Ascending aorta (tissue), 2 donors: ENCODE data around the gene SUCO. TPM values are rescaled to one million over a fixed set of nuclear protein-coding genes. Genes with fewer than 3 reads are reported as not detected.
A peak's percentile ranks its signal among the peaks of the same experiment; 100 is the strongest.

ENCODE experiments used
- DNase-seq, 2 donors: peaks; one replicate each; pipeline ENCODE4 v3.0.0-alpha.2; 2019; ENCODE audit warnings: low spot score in 2 of 2
- H3K27ac ChIP-seq, 2 donors: fragments of 200-600 bp; sonication (generic); one replicate each; pipeline ENCODE4 v1.5.1; 2016 to 2017; ENCODE audit warnings: mild to moderate bottlenecking in 1 of 2
- H3K27me3 ChIP-seq: fragments of 200-600 bp; sonication (generic); one replicate; pipeline ENCODE4 v1.5.1; 2017
- H3K36me3 ChIP-seq, 2 donors: fragments of 200-600 bp; sonication (generic); one replicate each; pipeline ENCODE4 v1.5.1; 2016
- H3K4me1 ChIP-seq, 2 donors: fragments of 200-600 bp; sonication (generic); one replicate each; pipeline ENCODE4 v1.5.1; 2016 to 2017; ENCODE audit warnings: mild to moderate bottlenecking in 1 of 2
- H3K4me3 ChIP-seq, 2 donors: fragments of 200-600 bp; sonication (generic); one replicate each; pipeline ENCODE4 v1.5.1; 2016 to 2017; ENCODE audit warnings: mild to moderate bottlenecking in 1 of 2
- H3K9me3 ChIP-seq, 2 donors: fragments of 200-600 bp; sonication (generic); one replicate each; pipeline ENCODE4 v1.5.1; 2016
- CTCF ChIP-seq, 3 experiments: fragments of 200-600 bp in 2 of 3; fragments of 450-650 bp in 1 of 3; sonication (generic) in 2 of 3; IDR thresholded peaks; one replicate each; pipeline ENCODE4 v1.5.1; 2016 to 2019; ENCODE audit warnings: antibody characterized with exemption in 3 of 3, mild to moderate bottlenecking in 1 of 3, moderate library complexity in 1 of 3
- intact Hi-C: fragments of 100-400 bp; cut with DNase I; formaldehyde crosslinking; loops from one replicate; pipeline ENCODE4 v1.15.1; 2023
- total RNA-seq: library from RNA; depleted of rRNA; stranded (reverse); fragments of >200 nt; gene quantifications from one replicate; pipeline ENCODE4 v1.1.0, GENCODE V29; 2016

SUCO gene
- total RNA-seq, 1 donor from 2014 or later = 7.8 TPM

- DNase-seq = no peak
- H3K4me3 ChIP-seq = no peak overlapping the region
- no peaks in the 10 kb centered on the region for H3K36me3 ChIP-seq
- no peaks in the 10 kb centered on the region for H3K4me1 ChIP-seq
- no peak overlapping the region for H3K27ac ChIP-seq
- H3K27me3 ChIP-seq = no peaks in the 10 kb centered on the region
- intact Hi-C loops = no loop called here
- H3K9me3 ChIP-seq = no peaks in the 10 kb centered on the region
- no peak for TF ChIP-seq CTCF (IDR thresholded peaks at IDR 0.05)
These were observed 36.3 kb upstream of the SUCO start for GRCh38 chr1:172496678-172497077.

- Histone ChIP-seq H3K9me3 (no peaks in the 10 kb centered on the region), H3K4me1 (no peaks in the 10 kb centered on the region), H3K36me3 (no peaks in the 10 kb centered on the region), H3K27ac (no peak overlapping the region), H3K4me3 (peak overlapping the region in 1 of 2 donors; percentile 1), H3K27me3 (no peaks in the 10 kb centered on the region)
- DNase-seq = no peak
- intact Hi-C loops = no loop called here
- TF ChIP-seq CTCF (IDR thresholded peaks at IDR 0.05) = no peak
These were observed 35.7 kb upstream of the SUCO start for GRCh38 chr1:172497230-172497629.

GRCh38 chr1:172498857-172499256, 34.1 kb upstream of the SUCO start:
- Histone ChIP-seq H3K27ac (no peak overlapping the region), H3K9me3 (no peaks in the 10 kb centered on the region), H3K4me1 (no peaks in the 10 kb centered on the region), H3K27me3 (no peaks in the 10 kb centered on the region), H3K4me3 (no peak overlapping the region), H3K36me3 (no peaks in the 10 kb centered on the region)
- no peak for TF ChIP-seq CTCF (IDR thresholded peaks at IDR 0.05)
- DNase-seq = no peak
- intact Hi-C loops = no loop called here

- DNase-seq = no peak
- no peak for TF ChIP-seq CTCF (IDR thresholded peaks at IDR 0.05)
- Histone ChIP-seq H3K4me3 (no peak overlapping the region), H3K36me3 (no peaks in the 10 kb centered on the region), H3K4me1 (no peaks in the 10 kb centered on the region), H3K27ac (no peak overlapping the region), H3K9me3 (no peaks in the 10 kb centered on the region), H3K27me3 (no peaks in the 10 kb centered on the region)
- intact Hi-C loops = no loop called here
These were observed 33.3 kb upstream of the SUCO start for GRCh38 chr1:172499636-172500141.

- no peaks in the 10 kb centered on the region for H3K9me3 ChIP-seq
- no peak overlapping the region for H3K4me3 ChIP-seq
- H3K36me3 ChIP-seq = no peaks in the 10 kb centered on the region
- DNase-seq = no peak
- no peaks in the 10 kb centered on the region for H3K27me3 ChIP-seq
- TF ChIP-seq CTCF (IDR thresholded peaks at IDR 0.05) = no peak
- H3K27ac ChIP-seq = no peak overlapping the region
- intact Hi-C loops = no loop called here
- no peaks in the 10 kb centered on the region for H3K4me1 ChIP-seq
These were observed 32.7 kb upstream of the SUCO start for GRCh38 chr1:172500207-172500606.

GRCh38 chr1:172507741-172508140, 25.2 kb upstream of the SUCO start:
- Histone ChIP-seq H3K36me3 (no peaks in the 10 kb centered on the region), H3K27ac (no peak overlapping the region), H3K4me1 (no peaks in the 10 kb centered on the region), H3K9me3 (no peaks in the 10 kb centered on the region), H3K4me3 (no peak overlapping the region), H3K27me3 (no peaks in the 10 kb centered on the region)
- DNase-seq = no peak
- TF ChIP-seq CTCF (IDR thresholded peaks at IDR 0.05) = no peak
- intact Hi-C loops = no loop called here
